Measurements from ENCODE around the gene MBTPS1. TPM values are rescaled to one million over a fixed set of nuclear protein-coding genes. Genes with fewer than 3 reads are reported as not detected.

MBTPS1 gene
- total and polyA plus RNA-seq, 10 of the 15 experiments (the other 5 are each of a cell fraction or from before 2014, with no cell fraction given) = 1.3 to 43.9 (median 35.2) TPM

DNA sequence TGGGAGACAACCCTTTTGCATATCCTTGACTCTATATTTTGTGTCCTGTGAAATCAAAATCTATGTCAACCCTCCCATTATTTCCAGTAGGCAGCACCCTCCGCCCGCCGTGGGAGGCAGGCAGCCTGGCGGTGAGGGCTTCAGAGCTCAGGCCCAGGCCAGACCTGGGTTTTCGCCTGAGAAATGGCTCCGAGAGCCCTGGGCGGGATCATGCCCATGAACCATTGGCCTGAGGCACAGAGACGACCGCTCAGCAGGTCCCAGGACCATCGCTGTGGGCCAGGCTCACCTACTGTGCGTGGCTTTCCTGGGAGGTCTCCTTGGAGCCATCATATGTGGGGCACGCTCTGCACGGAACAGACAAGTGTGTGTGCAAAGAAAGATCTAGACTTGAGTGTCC lies 67.9 kb downstream of the MBTPS1 start:
- Histone ChIP-seq H3K4me1 (ENCODE audit: control insufficient read depth, insufficient read depth, low read length) (no peaks in the 10 kb centered on the region), H3K27me3 (replicated peaks in 1 of 2; ENCODE audit: control insufficient read depth in 2 of 2, insufficient read depth in 2 of 2, low read length in 1 of 2) (no peaks in the 10 kb centered on the region; a peak in 1 of 4 replicates), H4K20me1 (ENCODE audit: control insufficient read depth, insufficient read depth) (no peaks in the 10 kb centered on the region), H3K9me3 (replicated peaks; ENCODE audit: control insufficient read depth, insufficient read depth, low read length) (no peaks in the 10 kb centered on the region), H3K36me3 (ENCODE audit: control insufficient read depth in 2 of 2, insufficient read depth in 2 of 2, low read length in 1 of 2) (peaks cover 0 to 6% of the 10 kb centered on the region in 2 experiments; a peak in 3 of 4 replicates), H3K4me2 (ENCODE audit: control insufficient read depth, insufficient read depth) (no peak overlapping the region), H2AFZ (ENCODE audit: control insufficient read depth, low read depth, low read length) (no peak overlapping the region), H3K27ac (ENCODE audit: control insufficient read depth, insufficient read depth) (no peak overlapping the region), H3K79me2 (ENCODE audit: control insufficient read depth, insufficient read depth, low read length) (no peaks in the 10 kb centered on the region), H3K9ac (ENCODE audit: control insufficient read depth, insufficient read depth, low read length) (no peak overlapping the region), H3K4me3 (no peak overlapping the region)
- 98% methylated on average over 13 of the region's 13 CpGs for WGBS (ENCODE audit: insufficient coverage, insufficient replicate concordance, low lambda C conversion rate, missing lambda C conversion rate)
- FAIRE-seq (no peak), ATAC-seq (no peak), DNase-seq (ENCODE audit: low read depth, low spot score) (no peak)
- POLR2A ChIA-PET = no interaction called here
- RAD21 ChIA-PET (ENCODE audit: unreplicated experiment) = no interaction called here
- intact Hi-C loops (cut with micrococcal nuclease; ENCODE audit: unreplicated experiment) = no loop called here
- BruUV-seq (replicated peaks) = no TSS peak
- TF ChIP-seq ZNF274 (IDR thresholded peaks at IDR 0.05; ENCODE audit: insufficient read depth, insufficient read length) (no peak), HDAC6 (IDR thresholded peaks at IDR 0.05; ENCODE audit: unreplicated experiment) (no peak), BHLHE40 (IDR thresholded peaks at IDR 0.05; ENCODE audit: borderline replicate concordance in 1 of 2, low read depth in 2 of 2, low read length in 1 of 2) (no peak), ASH2L (IDR thresholded peaks at IDR 0.05; ENCODE audit: borderline replicate concordance, low read depth) (no peak), TARDBP (IDR thresholded peaks at IDR 0.05; ENCODE audit: borderline replicate concordance) (no peak), RUNX3 (IDR thresholded peaks at IDR 0.05; ENCODE audit: low read length) (no peak), IRF4 (IDR thresholded peaks at IDR 0.05; ENCODE audit: low read depth, low read length) (no peak), SIN3A (IDR thresholded peaks at IDR 0.05; ENCODE audit: low read depth, low read length) (no peak)
- TF ChIP-seq, protein P1, sequence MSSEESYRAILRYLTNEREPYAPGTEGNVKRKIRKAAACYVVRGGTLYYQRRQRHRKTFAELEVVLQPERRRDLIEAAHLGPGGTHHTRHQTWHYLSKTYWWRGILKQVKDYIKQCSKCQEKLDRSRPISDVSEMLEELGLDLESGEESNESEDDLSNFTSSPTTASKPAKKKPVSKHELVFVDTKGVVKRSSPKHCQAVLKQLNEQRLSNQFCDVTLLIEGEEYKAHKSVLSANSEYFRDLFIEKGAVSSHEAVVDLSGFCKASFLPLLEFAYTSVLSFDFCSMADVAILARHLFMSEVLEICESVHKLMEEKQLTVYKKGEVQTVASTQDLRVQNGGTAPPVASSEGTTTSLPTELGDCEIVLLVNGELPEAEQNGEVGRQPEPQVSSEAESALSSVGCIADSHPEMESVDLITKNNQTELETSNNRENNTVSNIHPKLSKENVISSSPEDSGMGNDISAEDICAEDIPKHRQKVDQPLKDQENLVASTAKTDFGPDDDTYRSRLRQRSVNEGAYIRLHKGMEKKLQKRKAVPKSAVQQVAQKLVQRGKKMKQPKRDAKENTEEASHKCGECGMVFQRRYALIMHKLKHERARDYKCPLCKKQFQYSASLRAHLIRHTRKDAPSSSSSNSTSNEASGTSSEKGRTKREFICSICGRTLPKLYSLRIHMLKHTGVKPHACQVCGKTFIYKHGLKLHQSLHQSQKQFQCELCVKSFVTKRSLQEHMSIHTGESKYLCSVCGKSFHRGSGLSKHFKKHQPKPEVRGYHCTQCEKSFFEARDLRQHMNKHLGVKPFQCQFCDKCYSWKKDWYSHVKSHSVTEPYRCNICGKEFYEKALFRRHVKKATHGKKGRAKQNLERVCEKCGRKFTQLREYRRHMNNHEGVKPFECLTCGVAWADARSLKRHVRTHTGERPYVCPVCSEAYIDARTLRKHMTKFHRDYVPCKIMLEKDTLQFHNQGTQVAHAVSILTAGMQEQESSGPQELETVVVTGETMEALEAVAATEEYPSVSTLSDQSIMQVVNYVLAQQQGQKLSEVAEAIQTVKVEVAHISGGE (CRISPR knock-in tag; IDR thresholded peaks at IDR 0.05) = no peak
- TF ChIP-seq, protein P2, sequence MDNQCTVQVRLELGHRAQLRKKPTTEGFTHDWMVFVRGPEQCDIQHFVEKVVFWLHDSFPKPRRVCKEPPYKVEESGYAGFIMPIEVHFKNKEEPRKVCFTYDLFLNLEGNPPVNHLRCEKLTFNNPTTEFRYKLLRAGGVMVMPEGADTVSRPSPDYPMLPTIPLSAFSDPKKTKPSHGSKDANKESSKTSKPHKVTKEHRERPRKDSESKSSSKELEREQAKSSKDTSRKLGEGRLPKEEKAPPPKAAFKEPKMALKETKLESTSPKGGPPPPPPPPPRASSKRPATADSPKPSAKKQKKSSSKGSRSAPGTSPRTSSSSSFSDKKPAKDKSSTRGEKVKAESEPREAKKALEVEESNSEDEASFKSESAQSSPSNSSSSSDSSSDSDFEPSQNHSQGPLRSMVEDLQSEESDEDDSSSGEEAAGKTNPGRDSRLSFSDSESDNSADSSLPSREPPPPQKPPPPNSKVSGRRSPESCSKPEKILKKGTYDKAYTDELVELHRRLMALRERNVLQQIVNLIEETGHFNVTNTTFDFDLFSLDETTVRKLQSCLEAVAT (IDR thresholded peaks at IDR 0.05) = no peak
- TF ChIP-seq, protein P3, sequence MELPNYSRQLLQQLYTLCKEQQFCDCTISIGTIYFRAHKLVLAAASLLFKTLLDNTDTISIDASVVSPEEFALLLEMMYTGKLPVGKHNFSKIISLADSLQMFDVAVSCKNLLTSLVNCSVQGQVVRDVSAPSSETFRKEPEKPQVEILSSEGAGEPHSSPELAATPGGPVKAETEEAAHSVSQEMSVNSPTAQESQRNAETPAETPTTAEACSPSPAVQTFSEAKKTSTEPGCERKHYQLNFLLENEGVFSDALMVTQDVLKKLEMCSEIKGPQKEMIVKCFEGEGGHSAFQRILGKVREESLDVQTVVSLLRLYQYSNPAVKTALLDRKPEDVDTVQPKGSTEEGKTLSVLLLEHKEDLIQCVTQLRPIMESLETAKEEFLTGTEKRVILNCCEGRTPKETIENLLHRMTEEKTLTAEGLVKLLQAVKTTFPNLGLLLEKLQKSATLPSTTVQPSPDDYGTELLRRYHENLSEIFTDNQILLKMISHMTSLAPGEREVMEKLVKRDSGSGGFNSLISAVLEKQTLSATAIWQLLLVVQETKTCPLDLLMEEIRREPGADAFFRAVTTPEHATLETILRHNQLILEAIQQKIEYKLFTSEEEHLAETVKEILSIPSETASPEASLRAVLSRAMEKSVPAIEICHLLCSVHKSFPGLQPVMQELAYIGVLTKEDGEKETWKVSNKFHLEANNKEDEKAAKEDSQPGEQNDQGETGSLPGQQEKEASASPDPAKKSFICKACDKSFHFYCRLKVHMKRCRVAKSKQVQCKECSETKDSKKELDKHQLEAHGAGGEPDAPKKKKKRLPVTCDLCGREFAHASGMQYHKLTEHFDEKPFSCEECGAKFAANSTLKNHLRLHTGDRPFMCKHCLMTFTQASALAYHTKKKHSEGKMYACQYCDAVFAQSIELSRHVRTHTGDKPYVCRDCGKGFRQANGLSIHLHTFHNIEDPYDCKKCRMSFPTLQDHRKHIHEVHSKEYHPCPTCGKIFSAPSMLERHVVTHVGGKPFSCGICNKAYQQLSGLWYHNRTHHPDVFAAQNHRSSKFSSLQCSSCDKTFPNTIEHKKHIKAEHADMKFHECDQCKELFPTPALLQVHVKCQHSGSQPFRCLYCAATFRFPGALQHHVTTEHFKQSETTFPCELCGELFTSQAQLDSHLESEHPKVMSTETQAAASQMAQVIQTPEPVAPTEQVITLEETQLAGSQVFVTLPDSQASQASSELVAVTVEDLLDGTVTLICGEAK (IDR thresholded peaks at IDR 0.05; ENCODE audit: borderline replicate concordance) = no peak
- TF ChIP-seq, protein P4, sequence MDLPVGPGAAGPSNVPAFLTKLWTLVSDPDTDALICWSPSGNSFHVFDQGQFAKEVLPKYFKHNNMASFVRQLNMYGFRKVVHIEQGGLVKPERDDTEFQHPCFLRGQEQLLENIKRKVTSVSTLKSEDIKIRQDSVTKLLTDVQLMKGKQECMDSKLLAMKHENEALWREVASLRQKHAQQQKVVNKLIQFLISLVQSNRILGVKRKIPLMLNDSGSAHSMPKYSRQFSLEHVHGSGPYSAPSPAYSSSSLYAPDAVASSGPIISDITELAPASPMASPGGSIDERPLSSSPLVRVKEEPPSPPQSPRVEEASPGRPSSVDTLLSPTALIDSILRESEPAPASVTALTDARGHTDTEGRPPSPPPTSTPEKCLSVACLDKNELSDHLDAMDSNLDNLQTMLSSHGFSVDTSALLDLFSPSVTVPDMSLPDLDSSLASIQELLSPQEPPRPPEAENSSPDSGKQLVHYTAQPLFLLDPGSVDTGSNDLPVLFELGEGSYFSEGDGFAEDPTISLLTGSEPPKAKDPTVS (IDR thresholded peaks at IDR 0.05; ENCODE audit: low read depth, low read length) = no peak
- in situ Hi-C loops (cut with MboI) = no loop called here
- CTCF ChIA-PET = interaction anchor here (2.8 kb wide), 1 partner anchor 17 kb away, joined by 10 read pairs; no protein-coding TSS in a partner anchor
- SMC1A ChIA-PET (ENCODE audit: uncharacterized antibody, unreplicated experiment) = no interaction called here

Measured in GM12878 (cell line).